ENCODE measurements around the gene MRPL52.
A peak's percentile ranks its signal among the peaks of the same experiment; 100 is the strongest.
"Not testable (repeated sequence)": the region's sequence is repeated elsewhere in the genome, so short reads cannot be mapped to it uniquely, and the experiment has no call there.

The MRPL52 gene

GRCh38 chr14:22811722-22812121 lies 18.0 kb upstream of the MRPL52 start:
- DNase-seq: no peak

DNA sequence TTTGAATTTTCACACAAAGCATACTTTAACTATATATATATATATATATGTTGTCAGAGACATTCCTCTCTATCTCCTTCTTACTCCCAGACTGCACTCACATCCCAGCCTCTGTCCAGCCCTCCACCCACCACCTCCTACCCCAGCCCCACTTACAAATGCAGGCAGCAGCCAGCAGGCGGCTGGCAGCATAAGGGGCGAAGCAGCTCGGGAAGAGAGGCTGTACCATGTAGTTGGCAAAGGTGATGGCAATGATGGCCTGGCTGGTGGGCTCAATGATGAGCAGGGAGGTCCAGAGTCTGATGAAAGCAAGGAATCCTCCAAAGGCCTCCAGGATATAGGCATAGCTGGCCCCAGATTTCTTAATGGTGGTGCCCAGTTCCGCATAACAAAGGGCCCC lies 16.9 kb upstream of the MRPL52 start:
- DNase-seq: no peak

DNA sequence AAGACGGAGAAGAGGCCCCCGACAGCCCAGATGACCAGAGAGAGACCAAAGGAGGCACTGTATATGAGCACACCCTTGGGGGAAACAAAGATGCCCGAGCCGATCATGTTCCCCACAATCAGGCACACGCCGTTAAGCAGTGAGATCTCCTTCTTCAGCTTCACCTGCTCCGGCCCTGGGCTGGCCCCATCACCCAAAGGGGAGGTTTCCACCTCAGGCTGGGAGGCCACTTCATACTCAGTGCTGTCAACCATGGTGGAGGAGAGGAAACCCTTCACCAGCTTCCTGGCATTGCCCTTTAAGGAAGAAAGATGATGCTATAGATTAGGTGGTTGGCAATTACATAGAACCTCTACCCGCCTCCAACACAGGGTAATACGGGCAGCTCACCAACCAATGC lies 16.5 kb upstream of the MRPL52 start:
- DNase-seq: no peak

- no peak for DNase-seq
Measured at GRCh38 chr14:22814373-22814772, 15.3 kb upstream of the MRPL52 start.

GRCh38 chr14:22814941-22815713 lies 14.6 kb upstream of the MRPL52 start, which contains the start of gene SLC7A7:
Gene SLC7A7 (minus strand): TSS chr14:22815435. CDS start chr14:22813398, 2,037 bp downstream.
- DNase-seq: no peak

- no peak for DNase-seq
Measured at GRCh38 chr14:22819151-22819988, 10.3 kb upstream of the MRPL52 start.

DNA sequence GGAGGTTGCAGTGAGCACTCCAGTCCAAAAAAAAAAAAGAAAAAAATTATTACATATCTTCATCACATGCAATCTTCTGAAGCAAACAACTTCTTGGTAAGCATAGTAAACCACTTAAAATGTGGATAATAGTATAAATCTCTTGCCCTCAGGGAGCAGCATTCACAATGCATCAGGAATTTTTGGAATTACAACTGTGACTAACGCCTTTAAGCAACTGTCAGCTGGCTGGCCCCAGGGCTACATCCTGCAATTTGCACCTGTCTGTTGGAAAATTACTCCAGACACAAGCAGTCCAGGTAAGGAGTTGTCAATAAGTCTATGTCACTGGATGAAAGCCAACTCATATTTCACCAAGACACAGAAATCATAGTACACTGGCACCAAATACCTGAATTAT lies 9.0 kb upstream of the MRPL52 start:
- DNase-seq: no peak

GRCh38 chr14:22821193-22822015 lies 8.3 kb upstream of the MRPL52 start:
- DNase-seq: no peak

DNA sequence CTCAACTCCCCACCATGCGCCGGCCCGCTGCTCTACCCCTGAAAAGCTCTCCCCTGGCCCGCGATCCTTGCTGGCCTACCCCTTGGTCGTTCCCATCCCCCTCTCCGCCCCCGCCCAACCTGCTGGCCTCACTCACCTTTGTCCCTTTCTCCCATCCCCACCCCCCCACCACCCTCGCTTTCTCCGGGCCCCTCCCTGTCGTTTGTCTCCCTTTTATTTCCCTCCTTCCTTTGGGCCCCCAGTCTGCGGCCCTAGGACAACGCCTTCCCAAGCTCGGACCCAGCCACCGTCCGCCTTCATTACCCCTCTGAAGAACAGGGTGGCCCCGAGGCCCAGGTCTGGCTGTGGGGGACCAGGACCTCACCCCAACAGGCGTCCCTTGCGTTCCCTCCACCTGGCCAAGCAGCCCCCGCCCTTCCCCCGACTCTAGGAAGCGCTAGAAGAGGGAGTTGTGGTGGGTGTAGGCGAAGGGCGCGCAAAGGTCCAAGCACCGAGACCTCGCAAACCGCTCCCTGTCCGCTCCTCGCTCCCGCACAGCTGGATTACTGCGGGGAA lies 7.6 kb upstream of the MRPL52 start:
- DNase-seq: no peak

DNA sequence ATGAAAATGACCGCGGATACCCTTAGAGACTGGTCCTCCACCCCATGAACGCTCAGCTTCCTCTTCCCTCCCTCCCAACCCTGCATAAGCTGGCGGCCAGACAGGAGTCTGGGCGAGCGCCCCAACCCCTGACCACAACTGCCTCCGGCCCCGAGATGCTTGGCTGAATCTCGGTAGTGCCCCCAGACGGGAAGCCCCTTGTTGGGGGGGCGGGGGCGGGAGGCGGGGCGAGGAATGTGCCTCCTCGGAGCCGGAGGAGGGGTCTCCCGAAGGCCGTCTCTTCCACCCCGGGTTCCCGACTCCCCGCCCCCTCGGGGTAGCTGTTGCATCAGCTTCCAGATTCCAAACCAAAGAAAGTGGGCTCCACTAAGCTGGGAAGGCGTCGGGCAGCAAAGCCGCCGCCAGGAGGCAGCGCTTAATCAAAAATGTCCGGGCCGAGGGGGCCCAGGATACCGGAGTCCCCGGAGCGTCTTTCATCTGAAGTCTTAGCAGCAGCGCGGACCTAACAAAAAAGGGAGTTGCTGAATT lies 7.1 kb upstream of the MRPL52 start:
- no peak for DNase-seq

GRCh38 chr14:22824711-22825359 lies 4.9 kb upstream of the MRPL52 start:
- no peak for DNase-seq

DNA sequence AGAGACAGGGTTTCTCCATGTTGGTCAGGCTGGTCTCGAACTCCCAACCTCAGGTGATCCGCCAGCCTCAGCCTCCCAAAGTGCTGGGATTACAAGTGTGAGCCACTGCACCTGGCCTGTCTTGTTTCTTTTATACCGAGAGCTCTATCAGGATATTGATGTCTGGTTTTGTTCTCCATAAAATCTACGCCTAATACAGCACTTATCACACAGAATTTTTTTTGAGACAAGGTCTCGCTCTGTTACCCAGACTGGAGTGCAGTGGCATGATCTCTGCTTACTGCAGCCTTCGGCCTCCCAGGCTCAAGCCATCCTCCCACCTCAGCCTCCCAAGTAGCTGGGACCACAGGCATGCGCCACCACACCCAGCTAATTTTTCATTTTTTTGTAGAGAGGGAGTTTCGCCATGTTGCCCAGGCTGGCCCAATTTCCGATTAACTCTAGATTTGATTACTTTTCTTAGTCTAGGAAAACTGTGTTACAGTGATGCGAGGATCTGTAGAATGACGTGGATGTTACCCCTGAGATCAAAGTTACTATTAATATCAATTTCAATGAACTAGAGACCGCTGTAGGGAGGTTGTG lies 519 bp upstream of the MRPL52 start:
- not testable (repeated sequence) for DNase-seq

GRCh38 chr14:22830443-22831010 lies 840 bp downstream of the MRPL52 start:
- DNase-seq: no peak

GRCh38 chr14:22835505-22835904 lies 5.8 kb downstream of the MRPL52 start:
- no peak for DNase-seq

GRCh38 chr14:22836301-22837113 lies 6.8 kb downstream of the MRPL52 start, which contains the start of gene MMP14:
Gene MMP14 (plus strand): TSS chr14:22836585. CDS start chr14:22836818, 233 bp downstream.
- peak; percentile 49 for DNase-seq

- DNase-seq: peak; percentile 25
Measured at GRCh38 chr14:22837114-22837749, 7.5 kb downstream of the MRPL52 start.

DNA sequence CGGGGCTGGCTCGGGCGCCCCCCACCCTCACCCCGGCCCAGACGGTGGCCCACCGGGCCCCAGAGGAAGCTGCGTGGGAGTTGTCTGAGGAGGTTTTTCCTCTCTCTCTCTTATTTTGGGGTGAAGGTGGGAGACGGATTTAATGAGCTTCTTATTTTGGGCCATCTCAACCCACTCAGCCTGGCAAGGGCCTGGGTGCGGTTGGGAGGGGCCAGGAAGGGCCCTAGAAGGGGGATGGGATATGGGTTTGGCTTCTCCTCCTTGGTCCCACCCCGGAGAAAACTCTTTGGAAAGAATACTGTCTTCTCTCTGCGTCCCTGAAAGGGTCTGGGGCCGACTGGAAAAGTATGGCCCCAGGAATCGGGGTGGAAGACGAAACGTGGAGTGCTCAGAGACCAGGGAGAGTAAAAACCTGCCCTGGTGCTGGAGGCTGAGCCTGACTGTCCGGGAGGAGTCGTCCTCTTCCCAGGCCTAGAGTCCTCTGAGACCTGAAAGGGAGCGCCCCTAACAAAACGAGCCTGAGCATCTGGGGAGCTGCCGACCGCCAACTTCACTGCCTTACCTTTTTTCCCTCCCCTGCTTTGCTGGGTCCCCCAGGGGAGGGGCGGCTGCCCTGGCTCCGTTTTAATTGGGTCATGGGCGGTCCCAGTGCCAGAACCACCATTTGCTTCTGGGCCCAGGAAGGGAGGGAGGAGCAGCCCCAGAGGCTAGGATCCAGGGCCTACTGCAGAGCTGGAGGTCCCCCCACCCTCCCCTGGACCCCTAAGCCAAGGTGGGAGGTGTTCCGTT lies 8.3 kb downstream of the MRPL52 start:
- no peak for DNase-seq

DNA sequence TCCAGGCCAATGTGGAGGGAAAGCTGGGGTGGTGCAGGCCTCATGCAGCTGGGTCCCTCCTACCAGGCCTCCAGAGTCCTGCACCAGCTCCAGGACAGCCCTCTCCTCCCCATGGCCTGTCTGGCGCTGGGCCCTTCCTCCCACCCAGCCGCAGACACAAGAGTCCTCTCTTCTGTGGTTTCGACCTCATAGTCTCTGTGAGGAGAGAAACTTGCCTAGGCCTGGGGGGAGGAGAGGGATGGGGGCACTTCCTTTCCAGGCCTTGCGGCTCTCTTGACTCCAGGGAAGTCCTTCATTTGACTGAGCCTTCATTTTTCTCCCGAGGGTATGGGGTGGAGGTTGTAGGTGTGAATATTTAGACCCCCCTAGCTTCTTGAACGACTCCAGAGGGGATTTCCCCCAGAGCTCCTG lies 8.9 kb downstream of the MRPL52 start:
- no peak for DNase-seq
